Measurements from ENCODE around the gene WDR17.
"Not testable (repeated sequence)": the region's sequence is repeated elsewhere in the genome, so short reads cannot be mapped to it uniquely, and the experiment has no call there.

The WDR17 gene

DNA sequence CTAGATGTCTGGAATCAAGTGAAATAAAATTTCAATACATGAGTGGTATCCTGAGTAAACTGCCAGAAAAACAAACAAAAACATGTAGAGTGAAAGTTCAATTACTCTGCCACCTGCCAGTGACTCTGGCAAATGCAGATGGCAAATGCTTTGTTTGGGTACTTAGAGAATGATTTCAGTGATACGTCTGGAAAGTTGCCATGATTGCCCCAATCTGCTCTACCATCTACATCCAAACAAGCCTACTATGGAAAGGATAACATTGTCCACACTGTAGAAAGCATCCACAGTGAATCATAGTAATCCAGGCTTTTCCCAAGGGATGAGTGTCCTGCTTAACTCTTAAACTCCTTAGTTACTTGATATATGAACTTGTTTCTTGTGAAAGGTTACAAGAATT is 126.3 kb downstream of the WDR17 start:
- H3K4me3 ChIP-seq (ENCODE audit: low read length), result no peak overlapping the region
- no peak for TF ChIP-seq ZNF274 (IDR thresholded peaks at IDR 0.05; ENCODE audit: low read depth, low read length)

DNA sequence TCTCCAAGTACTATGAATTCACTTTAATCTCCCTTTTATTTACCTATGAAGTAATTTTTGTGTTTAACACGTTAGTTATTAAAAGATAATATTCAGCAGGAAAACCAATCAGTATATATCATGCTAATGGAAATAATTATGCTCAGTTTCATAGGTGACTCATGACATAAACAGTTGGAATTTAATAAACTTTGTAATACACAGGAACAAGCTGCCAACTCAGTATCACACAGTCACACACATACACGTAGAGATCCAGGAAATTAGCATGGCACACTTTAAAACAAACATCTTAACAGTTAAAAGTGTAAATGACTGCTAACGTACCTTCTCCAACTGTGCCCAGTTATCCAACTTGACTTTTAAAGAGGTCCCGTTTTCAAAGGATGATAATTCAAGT is 127.5 kb downstream of the WDR17 start:
- H3K4me3 ChIP-seq (ENCODE audit: low read length), result no peak overlapping the region
- TF ChIP-seq ZNF274 (IDR thresholded peaks at IDR 0.05; ENCODE audit: low read depth, low read length), result no peak

DNA sequence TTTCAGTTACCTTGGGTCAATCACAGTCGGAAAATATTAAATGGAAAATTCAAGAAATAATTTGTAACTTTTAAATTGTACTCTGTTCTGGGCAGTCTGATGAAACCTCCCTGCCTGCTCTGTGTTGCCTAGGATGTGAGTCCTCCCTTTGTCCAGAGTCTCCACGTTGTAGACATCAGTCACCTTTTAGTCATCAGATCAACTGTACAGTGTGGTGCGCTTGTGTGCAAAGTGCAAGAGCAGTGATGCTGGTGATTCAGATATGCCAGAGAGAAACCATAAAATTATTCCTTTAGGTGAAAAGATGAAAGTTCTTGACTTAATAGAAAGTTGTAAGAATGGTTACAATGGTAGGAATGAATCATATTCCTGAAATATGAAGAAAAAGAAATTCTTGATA is 128.3 kb downstream of the WDR17 start:
- H3K4me3 ChIP-seq (ENCODE audit: low read length), result no peak overlapping the region

DNA sequence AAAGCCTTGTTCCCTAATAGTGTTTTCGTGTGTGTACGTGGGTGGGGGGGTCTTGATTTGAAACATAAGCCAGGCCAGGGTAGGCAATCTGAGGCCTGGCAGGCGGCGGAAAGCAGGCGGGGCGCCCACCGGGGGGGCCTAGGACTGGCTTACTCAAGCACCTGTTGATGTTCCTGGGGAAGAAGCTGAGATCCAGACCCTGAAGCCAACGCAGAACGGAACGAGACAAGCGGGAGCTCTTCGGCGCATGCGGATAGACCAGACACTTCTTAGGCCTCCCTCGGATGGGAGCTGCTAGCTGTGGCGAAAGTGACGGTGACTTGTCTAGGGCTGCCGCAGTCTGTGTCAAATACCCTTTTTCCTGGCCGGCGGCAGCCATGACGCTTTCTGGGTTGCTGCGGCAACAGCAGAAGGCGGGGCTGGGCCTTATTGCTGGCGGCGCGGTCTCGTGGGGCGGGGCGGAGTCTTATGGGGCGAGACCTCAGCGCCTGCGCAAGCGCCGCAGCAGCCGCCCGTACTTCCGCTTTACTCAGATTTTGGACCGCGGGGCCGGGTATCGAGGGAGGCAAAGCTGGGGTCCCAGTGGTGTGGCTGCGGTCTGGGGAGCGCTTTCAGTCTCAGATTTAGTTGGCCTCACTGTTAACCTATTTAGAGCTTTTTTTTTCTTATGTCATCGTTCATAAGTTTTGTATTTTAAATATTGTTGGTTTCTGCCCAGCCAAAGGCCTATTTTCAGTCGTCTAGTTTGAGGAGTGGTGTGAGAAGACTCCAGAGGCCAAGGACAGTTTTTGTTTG is 129.7 kb downstream of the WDR17 start, which contains the start of gene SPATA4:
Gene SPATA4, minus strand, starts transcription at position 402 of the 795 bp plus-strand sequence. Its CDS starts 23 bp downstream, at position 379.
- H3K4me3 ChIP-seq (ENCODE audit: low read length), result peak within 1 kb of the TSS; percentile 28; the same call in 1 of the 2 replicates
- TF ChIP-seq ZNF274 (IDR thresholded peaks at IDR 0.05; ENCODE audit: low read depth, low read length), result no peak

More for the DNA sequence above, 128.3 kb downstream of the WDR17 start:
- no peak for TF ChIP-seq ZNF274 (IDR thresholded peaks at IDR 0.05; ENCODE audit: low read depth, low read length)

DNA sequence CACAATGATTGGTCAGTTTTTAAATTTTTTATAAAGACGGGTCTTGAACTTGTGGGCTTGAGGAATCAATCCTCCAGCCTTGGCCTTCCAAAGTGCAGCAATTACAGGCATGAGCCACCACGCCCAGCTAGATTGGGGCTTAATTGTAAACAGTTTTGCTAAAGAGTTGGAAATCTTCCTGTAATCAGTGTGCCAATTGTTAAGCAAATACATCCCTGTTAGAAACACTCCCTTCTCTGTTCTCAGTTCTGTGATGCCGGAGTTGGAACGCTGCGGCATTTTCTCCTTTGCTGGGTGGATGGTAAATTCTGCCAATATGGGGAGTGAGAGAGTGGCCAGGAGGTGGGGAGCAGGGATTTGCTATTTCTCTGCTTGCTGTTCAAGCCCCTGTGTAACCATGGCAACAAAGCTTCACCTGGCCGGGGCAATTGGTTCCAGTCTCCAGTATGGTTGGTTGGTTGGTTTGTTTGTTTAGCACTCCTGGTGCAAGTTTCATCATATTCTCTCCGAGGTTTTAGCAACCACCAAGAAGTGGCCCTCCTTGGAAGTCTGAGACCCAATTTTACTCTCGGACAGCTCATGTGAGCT is 132.8 kb downstream of the WDR17 start:
- H3K4me3 ChIP-seq (ENCODE audit: low read length), result no peak overlapping the region
- TF ChIP-seq ZNF274 (IDR thresholded peaks at IDR 0.05; ENCODE audit: low read depth, low read length), result no peak

DNA sequence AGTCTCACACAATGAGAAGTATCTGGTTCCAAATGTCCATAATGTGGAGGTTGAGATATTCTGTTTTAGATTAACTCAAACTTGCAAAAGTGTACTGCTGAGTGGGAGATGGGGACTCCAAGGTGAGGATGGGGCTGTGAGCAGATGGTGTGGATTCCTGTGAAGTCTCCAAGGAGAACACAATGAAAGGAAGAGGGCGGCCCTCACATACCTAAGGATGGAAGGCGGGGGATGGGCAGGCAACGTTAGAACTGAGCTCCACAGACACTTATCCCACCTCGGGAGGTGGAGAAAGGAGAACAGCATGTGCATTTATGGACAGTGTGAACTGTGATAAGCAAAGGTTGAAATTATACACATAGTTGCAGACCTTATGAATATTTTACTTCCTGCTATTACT is 139.7 kb downstream of the WDR17 start:
- no peak overlapping the region for H3K4me3 ChIP-seq (ENCODE audit: low read length)
- no peak for TF ChIP-seq ZNF274 (IDR thresholded peaks at IDR 0.05; ENCODE audit: low read depth, low read length)

DNA sequence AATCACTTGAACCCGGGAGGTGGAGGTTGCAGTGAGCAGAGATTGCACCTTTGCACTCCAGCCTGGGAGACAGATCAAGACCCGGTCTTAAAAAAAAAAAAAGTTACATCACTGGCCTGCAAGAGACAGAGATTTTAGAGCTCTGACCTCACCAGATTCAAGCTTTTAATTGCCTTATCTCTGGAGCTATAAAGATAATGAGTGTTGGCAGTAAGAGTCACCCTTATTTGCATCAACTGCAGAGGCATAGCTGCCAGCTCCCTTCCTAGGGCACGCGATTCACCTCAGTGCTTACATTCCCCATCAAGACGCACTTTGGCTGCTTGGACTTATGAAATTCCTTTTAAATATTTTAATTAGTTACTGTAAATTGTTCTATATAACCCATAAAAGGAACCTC is 142.2 kb downstream of the WDR17 start:
- no peak overlapping the region for H3K4me3 ChIP-seq (ENCODE audit: low read length)

DNA sequence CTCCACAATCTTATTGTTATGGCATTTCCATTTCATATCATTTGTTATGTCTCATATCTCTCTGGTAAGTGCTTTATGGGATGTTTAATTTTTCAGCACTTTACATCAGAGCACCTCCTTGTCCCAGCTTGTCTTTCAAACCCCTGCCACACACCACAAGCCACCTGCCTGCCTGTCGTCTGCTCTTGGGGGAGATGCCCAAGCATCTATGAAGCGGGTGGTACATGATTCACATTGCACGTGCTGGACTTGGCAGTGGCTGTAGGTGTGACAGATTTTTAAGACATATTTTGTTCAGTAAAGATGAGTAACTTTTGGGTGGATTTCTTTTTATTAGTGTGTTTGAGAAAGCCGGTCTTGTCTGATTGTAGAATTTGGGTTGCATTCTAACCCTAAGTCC is 143.9 kb downstream of the WDR17 start:
- no peak for TF ChIP-seq ZNF274 (IDR thresholded peaks at IDR 0.05; ENCODE audit: low read depth, low read length)
- no peak overlapping the region for H3K4me3 ChIP-seq (ENCODE audit: low read length)

More for the DNA sequence above, 142.2 kb downstream of the WDR17 start:
- no peak for TF ChIP-seq ZNF274 (IDR thresholded peaks at IDR 0.05; ENCODE audit: low read depth, low read length)

DNA sequence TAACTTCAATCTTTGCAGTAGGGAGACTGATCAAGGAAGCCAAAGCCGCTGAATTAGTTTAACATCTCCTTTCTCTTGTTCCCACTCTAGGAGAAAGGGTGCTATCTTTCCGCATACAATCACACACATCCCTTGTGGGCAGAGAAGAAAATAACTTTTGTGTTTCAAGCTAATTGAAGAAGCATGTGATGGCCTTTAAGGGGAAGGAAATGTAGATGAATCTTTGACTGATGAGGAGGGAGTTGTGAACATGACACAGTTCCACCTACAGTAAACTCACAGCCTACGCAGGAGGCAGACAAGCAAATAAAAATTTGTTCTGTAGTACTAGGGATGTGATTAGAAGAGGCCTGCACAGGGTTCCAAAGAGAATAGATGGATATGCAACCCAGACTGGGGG is 144.5 kb downstream of the WDR17 start:
- H3K4me3 ChIP-seq (ENCODE audit: low read length), result no peak overlapping the region
- TF ChIP-seq ZNF274 (IDR thresholded peaks at IDR 0.05; ENCODE audit: low read depth, low read length), result no peak

DNA sequence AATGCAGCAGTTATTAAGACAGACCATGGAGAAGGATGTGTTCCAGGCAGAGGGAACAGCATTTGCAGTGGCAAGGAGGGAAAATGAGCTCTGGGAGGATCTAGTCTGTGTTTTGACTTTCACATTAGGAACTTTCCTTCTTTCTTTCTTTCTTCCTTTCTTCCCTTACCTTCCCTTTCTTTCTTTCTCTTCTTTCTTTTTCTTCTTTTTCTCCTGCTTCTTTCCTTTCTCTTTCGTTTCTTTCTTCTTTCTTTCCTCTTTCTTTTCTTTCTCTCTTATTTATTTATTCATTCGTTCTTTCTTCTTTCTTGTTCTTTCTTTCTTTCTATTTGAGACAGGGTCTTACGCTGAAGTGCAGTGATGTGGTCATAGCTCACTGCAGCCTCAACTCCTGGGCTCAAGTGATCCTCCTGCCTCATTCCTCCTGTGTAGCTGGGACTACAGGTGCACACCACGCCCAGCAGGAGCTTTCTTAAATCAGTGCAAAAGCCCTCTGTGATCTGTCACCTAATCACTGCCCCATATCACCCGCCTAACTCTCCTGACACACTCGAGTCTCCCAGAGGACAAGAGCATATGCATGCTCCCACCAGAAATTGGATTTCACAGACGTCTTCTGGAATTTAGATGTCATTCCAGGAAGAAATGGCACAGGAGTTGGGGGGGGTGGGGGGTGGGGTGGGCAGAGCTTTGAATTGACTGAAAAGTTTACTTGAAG is 145.1 kb downstream of the WDR17 start:
- TF ChIP-seq ZNF274 (IDR thresholded peaks at IDR 0.05; ENCODE audit: low read depth, low read length), result no peak
- no peak overlapping the region for H3K4me3 ChIP-seq (ENCODE audit: low read length)

DNA sequence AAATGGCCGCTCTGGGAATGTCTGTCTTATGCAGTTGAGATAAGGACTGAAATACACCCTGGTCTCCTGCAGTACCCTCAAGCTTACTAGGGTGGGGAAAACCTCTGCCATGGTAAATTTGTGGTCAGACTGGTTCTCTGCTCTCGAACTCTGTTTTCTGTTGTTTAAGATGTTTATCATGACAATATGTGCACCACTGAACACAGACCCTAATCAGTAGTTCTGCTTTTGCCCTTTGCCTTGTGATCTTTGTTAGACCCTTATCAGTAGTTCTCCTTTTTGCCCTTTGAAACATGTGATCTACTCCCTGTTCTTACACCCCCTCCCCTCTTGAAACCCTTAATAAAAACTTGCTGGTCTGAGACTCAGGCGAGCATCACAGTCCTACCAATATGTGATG is 146.7 kb downstream of the WDR17 start:
- not testable (repeated sequence) for H3K4me3 ChIP-seq (ENCODE audit: low read length)

DNA sequence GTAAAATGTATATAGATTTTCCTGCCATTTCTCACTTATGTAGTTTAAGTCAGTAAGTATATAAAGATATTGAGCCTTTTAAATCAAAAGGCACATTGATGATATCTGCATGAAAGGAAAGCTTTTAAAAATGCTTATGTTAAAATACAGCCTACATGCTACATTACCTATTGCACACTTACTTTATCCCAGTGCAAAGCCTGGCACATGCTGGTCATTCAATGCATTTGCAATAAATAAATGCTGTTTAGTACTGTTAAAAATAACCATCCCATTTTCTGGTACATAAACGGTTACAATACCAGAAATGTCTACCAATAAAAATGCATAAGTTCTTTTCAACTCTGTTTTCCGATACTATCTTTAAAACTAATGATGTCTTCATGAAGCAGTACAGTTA is 151.9 kb downstream of the WDR17 start:
- TF ChIP-seq ZNF274 (IDR thresholded peaks at IDR 0.05; ENCODE audit: low read depth, low read length), result no peak
- H3K4me3 ChIP-seq (ENCODE audit: low read length), result no peak overlapping the region

DNA sequence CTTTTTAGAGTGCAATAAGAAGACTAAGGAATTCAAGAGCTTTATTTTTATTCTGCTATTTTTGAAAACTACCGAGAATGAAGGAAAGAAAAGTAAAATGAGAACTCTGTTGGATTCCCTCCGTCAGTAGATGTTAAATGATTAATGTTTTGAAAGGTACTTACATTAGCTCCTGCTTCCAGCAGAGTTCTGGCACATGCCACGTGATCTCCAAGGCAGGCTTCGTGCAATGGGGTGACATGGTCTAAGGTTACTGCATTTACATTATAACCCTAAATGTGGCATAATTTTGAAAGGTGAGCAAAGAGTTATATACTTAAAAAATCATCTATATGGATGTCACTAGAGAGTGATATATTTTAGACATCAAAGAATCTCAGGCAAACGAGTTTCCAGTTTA is 156.5 kb downstream of the WDR17 start:
- TF ChIP-seq ZNF274 (IDR thresholded peaks at IDR 0.05; ENCODE audit: low read depth, low read length), result no peak
- no peak overlapping the region for H3K4me3 ChIP-seq (ENCODE audit: low read length)

DNA sequence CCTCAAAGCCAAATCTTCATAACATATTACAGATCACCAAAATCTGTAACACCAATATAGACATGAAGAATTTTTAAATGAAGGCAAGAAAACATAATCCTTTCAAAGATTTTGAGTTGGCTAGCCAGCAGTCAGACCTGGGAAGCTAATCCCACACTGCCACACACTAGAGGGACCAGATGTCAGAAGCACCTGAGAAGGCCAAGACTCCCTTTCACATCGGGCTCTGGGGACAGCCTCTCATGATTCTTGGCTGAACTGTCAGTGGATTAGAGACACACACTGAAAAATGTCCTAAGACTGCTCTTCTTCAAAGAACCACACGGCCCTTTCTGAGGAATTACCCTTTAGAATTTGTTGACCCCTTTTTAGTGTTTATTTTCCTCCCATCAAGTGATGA is 157.9 kb downstream of the WDR17 start:
- H3K4me3 ChIP-seq (ENCODE audit: low read length), result no peak overlapping the region
- TF ChIP-seq ZNF274 (IDR thresholded peaks at IDR 0.05; ENCODE audit: low read depth, low read length), result no peak

DNA sequence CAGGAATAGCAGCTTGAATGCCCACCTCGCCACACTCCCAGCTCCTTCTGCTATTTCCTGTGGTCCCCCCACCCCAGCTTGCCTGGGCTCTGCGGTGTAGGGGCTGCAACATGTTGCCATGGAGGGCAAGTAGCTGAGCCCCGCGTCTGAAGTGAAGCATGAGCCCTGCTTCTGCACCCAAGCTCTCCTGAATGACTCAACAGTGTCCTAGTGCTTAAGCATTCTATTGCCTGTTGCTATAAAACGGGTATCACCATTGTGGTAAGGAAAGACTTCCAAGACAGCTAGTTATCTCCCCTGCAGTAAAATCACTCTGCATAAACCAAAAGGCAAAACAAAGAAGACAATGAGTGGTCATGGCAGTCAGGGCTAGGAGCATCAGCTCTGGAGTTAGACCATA is 161.1 kb downstream of the WDR17 start:
- H3K4me3 ChIP-seq (ENCODE audit: low read length), result no peak overlapping the region
- TF ChIP-seq ZNF274 (IDR thresholded peaks at IDR 0.05; ENCODE audit: low read depth, low read length), result no peak
